GM18511 (cell line): ENCODE results near the gene CD40LG.
A peak's percentile ranks its signal among the peaks of the same experiment; 100 is the strongest.

ENCODE experiments used
- ATAC-seq: cut with Tn5 transposase; IDR thresholded peaks from one replicate; pipeline ENCODE4 v1.9.1; 2021; ENCODE audit warnings: mild to moderate bottlenecking, moderate library complexity; ENCODE audit not compliant: unreplicated experiment

The CD40LG gene

DNA sequence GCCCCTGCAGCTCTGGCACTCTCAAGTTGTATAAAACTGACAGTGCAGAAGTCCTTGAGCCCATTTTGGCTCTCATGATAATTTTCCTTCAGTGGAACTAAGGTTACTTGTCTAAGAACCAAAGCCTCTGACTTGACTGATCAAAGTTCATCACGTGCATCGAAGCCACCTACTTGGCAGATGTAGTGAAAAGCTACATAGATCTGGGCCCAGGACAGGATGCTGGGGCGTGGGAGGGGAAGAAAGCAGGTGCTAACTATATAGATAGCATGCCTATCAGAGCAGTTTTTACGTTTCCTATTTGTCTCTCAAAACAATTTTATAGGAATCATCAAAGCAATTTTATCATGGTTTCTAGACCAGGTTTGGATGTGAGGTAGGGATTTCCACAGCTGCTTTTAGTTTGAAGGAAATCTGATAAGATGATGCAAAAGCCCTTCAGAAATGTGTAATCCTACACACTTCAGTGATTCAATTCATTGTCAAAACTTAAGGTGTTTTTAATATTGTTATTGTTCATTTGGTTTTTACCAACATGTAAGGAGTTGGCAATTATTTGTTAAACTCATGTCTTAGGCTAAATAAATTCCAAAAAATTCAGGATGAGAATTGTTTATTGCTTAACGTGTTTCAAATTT, 1.2 kb upstream of the CD40LG start:
- ATAC-seq = peak; percentile 78

DNA sequence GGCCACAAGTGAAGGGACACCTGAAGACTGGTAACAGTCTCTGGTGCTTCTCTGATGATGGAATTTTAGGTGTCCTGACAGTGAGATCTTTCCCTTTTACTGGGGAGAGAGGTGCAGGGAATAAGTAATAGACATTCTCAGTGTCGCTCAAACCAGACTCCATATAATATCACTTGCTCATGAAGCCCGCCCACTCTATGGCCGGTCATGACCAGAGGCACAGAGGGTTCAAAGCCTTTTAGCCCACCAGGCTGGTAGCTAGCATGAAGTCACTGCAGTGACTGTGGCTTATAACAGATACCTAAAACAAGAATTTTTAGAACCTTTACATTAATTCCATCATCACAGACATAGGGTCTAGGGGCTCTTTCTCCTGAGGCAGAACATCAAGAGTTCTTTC, 2.9 kb downstream of the CD40LG start:
- no peak for ATAC-seq

DNA sequence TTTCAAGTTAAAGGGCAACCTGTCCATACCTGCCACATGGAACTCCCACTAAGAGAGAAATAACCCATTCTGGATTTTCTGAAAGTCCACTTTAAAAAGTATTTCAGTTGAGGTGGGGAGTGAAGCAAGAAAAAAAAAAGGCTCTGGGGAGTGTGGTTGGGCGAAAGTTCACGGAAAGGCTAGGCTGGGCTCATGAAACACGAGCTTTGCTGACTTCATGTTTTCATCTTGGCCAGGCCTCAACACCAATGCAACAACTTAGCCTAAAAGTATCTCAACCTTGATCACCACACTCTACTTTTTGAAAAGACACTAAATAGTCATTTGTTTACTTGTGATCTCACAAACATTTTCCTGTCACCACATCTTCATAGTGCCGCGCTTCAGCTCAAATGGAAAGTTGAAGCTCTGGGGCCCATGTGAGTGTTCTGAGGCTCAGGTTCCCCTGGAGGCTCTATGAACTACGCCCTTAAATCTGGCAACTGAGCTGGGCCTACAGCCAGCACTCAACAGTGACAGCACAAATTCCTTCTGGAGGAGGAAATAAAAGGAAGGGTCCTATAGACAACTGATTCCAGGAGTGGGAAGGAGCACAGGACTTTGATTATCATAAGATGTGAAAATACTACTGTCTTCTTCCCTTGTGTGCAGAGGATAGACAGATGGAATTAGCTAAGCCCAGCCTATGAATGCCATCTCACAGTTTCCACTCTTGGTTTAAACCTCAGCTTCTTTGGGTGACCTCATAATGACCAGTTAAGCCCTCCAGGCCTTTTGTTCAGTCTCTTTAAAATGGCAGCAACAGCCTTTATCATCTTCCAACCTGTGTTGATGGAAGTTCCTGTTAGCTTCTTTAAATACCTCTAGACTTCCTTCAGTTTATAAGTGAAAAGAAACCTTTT, 5.1 kb downstream of the CD40LG start:
- ATAC-seq = no peak

DNA sequence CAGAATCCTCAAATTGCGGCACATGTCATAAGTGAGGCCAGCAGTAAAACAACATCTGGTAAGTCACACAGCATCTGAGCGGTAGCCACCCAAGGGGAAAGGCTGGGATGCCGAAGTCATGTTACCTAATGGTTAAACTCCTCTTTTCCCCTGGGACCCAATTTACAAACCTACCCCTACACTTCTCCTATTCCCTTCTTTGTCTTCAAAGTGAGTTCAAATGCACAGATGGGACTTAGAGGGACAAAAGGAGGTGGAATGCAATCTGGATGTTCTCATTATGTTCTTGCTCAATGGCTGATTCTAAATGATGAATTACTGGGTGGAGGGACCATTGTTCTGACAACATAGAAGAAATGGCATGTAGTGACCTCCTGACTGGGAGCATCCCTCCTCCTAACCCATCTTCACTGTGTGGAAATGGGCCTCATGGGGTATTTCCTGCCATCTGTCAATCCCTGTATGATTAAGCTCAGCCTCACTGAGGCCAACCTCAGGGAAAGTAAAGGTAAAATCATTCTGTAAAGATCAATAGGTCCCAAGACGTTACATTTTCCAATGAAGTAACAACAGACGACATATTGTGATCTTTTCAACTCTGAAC, 8.5 kb downstream of the CD40LG start:
- ATAC-seq = no peak

DNA sequence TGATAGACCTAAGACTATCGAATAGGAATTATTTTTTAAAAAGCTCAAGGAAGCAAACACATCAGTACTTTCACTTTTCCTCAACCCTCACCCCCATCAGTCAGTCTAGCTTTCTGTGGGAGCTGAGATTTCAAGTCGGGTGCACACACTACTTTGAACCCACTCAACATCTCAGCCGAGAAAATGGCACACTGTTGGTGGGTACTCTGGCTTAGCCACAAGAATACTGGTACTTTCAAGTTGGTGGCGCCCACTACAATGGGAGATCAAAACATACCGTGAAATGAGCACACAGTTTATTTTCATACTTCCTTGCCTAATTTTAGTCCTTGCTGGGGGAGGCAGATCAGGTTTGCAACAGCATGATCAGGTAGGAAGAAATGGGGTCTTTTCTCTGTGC, 10.2 kb downstream of the CD40LG start:
- peak; percentile 36 for ATAC-seq

DNA sequence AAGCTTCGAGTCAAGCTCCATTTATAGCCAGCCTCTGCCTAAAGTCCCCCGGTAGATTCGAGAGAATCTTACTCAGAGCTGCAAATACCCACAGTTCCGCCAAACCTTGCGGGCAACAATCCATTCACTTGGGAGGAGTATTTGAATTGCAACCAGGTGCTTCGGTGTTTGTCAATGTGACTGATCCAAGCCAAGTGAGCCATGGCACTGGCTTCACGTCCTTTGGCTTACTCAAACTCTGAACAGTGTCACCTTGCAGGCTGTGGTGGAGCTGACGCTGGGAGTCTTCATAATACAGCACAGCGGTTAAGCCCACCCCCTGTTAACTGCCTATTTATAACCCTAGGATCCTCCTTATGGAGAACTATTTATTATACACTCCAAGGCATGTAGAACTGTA, 11.2 kb downstream of the CD40LG start:
- no peak for ATAC-seq

DNA sequence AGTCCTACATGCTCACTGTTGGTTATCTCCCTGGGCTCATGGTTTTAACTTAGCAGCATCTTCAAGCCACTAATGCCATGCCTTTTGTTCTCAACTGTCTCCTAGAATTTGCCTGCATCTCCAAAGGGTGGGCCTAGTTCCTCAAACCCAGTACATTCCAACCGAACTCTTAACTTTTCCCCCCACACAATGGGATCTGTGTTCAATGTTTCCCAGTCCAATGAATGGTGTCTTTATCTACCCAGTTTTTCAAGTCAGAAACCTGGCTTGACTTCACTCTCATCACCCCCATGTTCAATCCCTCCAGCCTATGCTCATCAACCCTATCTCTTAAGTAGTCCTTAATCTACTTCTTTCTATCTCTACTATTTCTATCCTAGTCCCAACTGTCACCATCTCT, 12.9 kb downstream of the CD40LG start:
- ATAC-seq = no peak

DNA sequence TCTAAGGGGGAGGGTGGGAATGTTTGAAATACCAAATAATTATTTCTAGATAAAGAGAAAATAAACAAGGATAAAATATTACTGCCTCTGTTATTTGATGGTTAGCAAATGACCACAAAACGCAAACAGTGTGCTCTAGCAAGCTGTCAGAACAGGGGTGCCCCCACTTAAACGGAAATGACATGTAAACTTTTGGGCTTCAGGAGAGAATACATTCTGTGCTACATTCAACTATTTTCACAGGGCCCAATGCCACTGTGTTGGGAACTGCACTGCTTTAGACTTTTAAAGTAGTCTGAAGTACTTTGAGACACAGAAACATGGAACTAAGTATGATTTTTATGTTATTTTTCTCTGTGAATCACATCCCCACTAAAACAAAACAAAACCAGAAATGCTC, 14.1 kb downstream of the CD40LG start:
- no peak for ATAC-seq

DNA sequence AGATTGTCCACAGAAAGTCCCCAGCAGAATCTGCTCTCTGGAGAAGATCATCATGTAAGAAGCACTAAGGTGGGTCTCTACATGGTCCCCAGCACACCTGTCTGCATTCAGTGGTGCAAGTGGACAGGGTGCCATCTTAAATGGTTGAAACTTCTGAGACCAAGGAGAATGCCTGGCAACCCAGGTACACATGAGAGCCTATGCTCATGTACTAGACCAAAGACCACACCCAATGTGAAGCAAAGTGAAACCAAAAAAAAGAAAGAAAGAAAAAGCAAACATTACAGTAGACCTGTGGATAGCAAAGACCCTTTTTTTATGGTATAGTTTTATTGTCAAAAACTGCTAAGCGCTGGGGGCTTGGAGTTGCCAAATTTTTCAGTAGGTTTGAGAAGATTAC, 15.0 kb downstream of the CD40LG start:
- no peak for ATAC-seq

DNA sequence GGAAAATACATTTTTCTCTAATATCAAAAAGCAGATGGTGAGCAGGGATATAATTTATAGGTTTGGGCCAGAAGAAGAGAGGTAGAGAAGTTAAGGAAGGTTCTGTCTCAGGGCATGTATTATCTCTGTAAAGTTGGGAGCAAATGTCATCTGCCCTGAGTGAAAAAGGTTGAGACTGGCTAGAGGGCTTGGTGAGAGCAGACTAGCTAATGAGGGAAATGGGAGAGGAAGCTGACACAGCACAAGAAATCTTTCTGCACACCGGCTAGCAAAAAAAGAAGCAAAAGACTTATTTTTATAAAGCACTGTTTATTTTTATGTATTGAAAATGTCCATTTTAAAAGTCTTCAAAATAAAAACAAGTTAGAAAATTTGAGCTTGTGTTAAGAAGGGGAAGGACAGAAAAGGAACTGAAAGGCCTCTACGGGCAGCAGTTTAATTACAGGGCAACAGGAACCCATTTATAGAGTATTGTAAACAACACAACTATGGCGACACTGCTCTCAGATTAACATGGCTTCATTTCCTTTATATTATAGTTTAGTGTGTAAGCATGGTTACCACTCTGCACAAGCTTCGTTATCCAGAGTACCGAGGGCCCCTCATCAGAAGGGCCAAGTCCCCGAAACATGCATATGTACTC, 17.4 kb downstream of the CD40LG start:
- ATAC-seq = peak; percentile 79

DNA sequence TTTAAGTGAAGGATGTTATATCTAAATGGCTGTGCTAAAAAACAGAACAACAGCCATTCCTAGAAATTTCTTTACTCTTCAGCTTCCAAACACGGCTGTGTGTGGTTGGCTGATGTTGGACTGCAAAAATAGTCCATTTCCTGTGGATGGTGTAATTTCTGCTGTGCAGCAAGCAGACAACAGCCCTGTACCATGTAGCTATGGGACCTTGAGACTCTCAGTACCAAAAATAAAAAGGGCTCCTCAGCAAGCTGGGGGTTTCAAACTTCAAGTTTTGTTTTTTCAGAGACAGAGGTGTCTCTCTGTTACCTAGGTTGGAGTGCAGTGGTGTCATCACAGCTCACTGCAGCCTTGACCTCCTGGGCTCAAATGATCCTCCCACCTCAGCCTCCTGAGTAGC, 18.1 kb downstream of the CD40LG start:
- ATAC-seq = peak; percentile 53

DNA sequence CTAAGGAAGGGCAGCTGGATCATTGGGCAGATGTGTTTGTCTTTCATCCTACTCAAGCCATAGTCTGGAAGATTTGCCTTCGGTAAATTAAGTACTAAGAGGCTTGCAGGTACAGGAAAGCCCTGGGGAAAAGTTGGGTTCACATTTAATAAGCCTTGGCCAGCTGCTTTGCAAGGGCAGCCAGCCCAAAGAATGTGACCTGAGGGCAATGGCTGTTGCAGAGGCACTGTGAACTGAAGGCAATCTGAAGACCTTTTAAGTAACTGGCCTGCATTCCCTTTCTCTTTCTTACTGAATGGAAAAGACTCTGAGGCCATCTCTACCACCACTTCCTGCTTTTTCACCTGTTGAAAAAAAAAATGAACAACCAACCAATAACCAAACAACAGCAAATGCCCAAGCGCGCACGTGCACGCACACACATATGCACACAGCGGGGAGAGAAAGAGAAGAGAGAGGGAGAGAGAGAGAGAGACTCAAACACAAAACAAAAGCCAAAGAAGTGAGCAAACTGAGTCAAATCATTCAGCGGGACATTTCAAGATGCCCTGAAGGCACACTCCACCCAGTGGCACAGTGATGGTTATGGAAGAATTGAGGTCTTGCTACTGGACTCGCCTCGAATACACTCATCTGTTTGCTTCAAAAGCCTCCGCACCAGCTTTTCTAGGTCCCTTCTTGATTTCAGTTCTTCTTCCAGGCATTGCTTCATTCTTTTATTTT, 19.6 kb downstream of the CD40LG start:
- ATAC-seq = no peak

DNA sequence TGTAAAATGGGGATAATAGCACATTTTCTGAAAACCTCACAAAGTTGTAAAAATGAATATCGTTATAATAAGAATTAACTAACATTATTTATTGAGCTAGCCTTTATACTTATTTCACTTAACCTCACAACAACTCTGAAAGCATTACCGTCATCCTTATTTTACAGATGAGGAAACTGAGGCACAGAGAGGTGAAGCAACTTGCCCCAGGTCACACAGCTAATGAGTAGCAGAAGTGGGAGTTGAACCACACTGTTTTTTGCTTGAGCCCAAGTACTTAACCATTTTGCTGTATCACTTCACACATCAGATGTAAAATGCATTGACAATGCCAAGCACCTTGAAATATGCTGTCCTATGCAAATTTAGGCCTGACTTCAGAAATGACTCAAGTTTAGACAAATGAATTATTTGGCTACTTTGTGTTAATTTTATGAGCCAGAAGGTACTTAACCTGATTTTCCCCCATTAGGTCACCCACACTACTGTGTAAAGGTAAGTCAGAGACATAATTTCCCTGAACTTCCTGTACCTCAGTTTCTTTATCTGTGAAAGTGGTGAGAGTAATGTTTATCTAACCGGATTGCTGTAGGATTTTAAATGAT, 23.1 kb downstream of the CD40LG start:
- ATAC-seq = peak; percentile 32

DNA sequence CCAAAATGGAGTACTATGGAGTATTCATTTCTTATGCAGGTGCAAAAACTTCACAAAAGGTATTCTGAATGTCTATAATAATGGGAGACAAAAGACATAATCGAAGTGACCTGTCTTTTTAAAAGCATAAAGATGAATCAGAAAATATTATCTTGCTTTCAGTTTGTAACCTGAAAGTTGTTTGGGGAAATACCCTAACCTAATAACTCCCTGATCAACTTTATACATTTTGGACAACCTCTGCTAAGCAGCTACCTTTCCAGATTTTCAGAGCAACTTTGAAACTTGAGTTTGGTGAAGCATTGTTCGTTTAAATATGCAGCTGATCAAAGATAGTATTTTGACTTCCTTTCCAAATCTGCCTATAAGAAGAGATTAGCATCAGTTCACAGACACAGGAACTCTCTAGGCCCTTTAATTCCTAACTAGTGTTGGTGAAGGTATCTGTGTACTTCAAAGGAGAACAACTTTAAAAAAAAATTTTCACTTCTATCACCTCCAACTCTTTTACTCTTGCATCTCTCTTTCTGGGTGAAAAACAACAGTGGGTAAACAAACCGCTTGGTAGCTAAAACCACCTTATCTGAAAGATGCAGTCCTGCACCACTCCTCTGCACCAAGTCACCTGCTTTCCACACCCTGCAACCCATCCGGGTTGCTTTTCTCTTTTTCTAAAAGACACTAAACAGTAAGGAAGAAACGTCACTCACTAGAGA, 26.5 kb downstream of the CD40LG start:
- ATAC-seq = peak; percentile 42

DNA sequence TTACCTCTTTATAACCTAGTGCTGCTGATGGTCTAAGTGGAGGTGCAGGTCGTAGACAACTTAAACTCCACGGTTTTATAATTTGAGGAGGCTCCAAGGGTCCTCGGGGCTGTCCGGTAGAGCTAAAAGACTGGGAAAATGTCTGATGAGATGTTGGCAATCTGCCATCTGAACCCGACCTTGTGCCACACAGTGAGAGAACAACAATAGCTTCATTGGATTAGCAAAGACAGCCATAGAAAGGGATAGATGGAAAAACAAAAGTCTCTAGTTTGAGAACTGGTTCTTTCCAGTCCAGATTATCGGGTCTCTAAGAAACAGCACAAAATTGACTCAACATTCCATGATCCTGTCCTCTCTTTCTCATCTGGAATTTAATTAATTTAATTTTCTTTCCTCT, 31.6 kb downstream of the CD40LG start:
- no peak for ATAC-seq

DNA sequence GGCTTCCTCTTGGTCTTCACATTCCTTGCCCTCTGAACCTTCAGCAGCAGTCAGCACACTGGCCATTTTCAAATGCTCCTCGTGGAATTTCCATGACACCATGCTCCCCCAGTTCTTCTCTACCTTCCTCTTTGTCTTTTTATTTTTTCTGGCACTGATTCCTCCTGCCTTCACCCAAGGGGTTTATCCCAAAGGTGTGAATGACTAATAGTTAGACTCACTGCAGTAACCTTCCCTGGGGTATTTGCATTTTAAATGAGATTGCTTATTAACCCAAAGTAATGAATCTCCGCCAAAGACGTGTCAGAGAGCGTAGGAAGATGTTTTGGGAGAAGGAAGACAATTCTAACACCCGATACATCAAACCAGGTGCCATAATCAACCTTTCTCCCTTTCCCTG, 36.2 kb downstream of the CD40LG start:
- peak; percentile 76 for ATAC-seq

DNA sequence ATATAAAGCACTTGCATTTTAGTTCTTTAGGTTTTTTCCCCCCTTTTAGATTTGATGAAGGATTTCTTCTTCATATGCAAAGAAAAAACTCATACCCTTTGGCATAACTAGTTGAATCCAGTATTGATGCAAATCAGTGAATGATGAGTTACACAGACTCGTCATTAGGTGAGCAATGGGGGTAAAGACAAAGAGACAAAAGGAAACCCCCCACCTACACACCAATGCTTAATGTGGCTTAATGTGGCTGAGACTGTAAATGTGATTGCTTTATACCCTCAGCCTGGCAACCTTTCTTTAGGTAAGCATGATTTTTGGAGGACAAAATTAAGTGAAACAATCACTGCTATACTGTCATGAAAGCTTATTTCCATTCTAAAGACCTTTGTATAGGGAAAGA, 39.5 kb downstream of the CD40LG start:
- no peak for ATAC-seq

DNA sequence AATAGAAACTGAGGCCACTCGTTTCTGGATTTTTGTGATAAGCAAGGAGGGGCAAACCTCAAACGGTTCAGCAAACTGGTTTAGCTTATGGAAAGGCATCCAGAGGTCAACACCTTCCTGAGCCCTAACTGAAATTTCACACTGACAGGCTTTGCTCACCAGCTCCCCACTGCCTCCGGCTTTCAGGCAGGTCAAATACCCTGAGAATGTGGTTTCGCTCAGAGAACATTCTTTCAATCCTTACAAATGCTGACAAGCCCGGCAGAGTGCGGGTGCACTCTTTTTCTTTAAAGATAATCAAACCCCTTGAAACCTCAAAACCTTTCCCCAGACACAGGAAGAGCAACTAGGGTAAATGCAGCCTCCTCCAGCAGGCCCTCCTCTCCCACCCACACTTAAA, 41.5 kb downstream of the CD40LG start:
- no peak for ATAC-seq

DNA sequence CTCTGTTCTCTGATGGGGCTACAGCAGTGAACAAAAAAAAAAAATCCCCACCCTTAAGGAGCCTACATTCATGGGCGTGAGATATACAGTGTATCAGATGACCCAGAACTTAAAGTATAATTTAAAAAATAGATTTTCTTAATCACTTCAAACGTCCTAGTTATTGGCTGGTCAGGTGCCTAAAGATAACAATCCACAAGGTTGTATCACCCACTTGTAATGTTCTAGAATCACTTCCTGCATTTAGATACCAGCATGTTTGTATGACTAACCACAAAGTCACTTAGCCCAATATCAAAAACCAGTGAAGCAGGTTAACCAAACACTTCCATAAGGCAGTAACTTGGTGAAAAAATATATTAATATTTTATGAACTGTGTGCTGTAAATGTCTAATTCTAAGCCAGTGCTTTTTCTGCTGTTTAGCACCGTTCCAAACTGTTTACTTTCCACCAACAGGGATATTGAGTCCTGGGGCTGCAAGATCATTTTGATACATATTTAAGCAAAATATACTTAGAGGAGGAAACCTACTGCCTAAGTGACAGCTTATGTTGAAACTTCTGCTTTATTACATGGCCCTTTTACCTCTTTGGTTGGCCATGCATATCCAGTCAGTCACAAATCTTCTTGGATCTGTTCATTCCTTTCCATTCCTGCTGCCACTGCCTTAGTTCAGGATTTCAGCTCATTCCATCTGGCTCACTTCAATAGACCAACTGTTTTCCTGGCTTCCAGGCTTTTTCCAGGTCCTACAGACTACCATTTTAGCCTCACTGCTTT, 43.3 kb downstream of the CD40LG start:
- ATAC-seq = peak; percentile 50
